Measurements from ENCODE around the gene KIAA1328.

DNA sequence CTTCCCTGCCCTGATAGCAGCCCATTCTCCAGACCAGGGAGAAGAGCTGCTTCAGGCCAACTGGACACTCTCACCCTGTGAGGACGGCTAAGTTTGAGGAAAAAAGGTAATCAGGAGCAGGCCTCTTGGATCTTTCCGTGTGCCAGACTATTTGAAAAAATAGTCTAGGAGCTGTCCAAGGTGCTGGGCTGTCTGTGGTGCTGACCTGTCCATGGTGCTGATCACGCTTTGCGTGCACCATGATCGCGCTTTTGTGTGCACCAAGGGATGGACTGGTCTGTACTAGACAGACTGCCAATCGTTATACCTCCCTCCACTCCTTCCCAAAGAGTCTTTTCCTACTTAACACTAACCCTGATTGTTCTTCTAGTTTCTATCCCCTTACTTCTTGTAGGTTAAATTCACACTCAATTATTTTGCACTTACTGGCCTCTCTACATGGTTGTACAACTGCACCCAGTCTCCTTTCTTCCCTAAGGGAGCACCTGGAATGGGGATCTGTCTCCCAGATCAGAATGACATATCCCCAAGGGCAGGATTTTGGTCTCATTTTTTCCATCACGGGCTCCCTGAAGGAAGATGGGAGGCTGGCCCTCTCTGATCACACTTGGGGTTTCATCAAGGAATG is 441.2 kb downstream of the KIAA1328 start:
- TF ChIP-seq CTCF (IDR thresholded peaks at IDR 0.05 in 4 of 5, conservative IDR thresholded peaks at IDR 0.05 in 1 of 5), result no peak
- TF ChIP-seq POLR2A (IDR thresholded peaks at IDR 0.05), result no peak
